Activated gamma-delta T cell (primary cell): Measurements from ENCODE around the gene SRP68.
A peak's percentile ranks its signal among the peaks of the same experiment; 100 is the strongest.

Experiments used
- DNase-seq: peaks from one replicate; lab custom pipeline; 2025; lab: John Stamatoyannopoulos, UW
- total RNA-seq, 2 donors: gene quantifications; one replicate each; lab custom pipeline; 2026; lab: John Stamatoyannopoulos, UW

Gene SRP68
- total RNA-seq = 39.1 to 40.8 reads per million in 2 donors

- DNase-seq = peak; percentile 70
Observed at GRCh38 chr17:76072148-76072858, at the start of gene SRP68. SRP68 (minus strand) TSS chr17:76072517; CDS start chr17:76072491, 26 bp downstream.

- no peak for DNase-seq
Observed at GRCh38 chr17:76121932-76122430, 49.7 kb upstream of the SRP68 start.

- no peak for DNase-seq
Observed at GRCh38 chr17:76120658-76121008, 48.3 kb upstream of the SRP68 start.

GRCh38 chr17:76119409-76120371 lies 47.4 kb upstream of the SRP68 start:
- no peak for DNase-seq

GRCh38 chr17:76115138-76115754 lies 42.9 kb upstream of the SRP68 start:
- no peak for DNase-seq

GRCh38 chr17:76111956-76112355 lies 39.6 kb upstream of the SRP68 start:
- DNase-seq = no peak

- no peak for DNase-seq
Observed at GRCh38 chr17:76107509-76107908, 35.2 kb upstream of the SRP68 start.

GRCh38 chr17:76106703-76107102 lies 34.4 kb upstream of the SRP68 start:
- no peak for DNase-seq

GRCh38 chr17:76104896-76105231 lies 32.5 kb upstream of the SRP68 start:
- no peak for DNase-seq

- DNase-seq = no peak
Observed at GRCh38 chr17:76104140-76104895, 32.0 kb upstream of the SRP68 start.

- DNase-seq = peak; percentile 85
Observed at GRCh38 chr17:76103274-76104139, 31.2 kb upstream of the SRP68 start, which contains the start of gene EXOC7. EXOC7 (minus strand) TSS chr17:76103787; CDS start chr17:76103692, 95 bp downstream.

- DNase-seq = no peak
Observed at GRCh38 chr17:76102944-76103273, 30.6 kb upstream of the SRP68 start.

- DNase-seq = no peak
Observed at GRCh38 chr17:76097716-76098295, 25.5 kb upstream of the SRP68 start.

- DNase-seq = no peak
Observed at GRCh38 chr17:76095943-76096342, 23.6 kb upstream of the SRP68 start.

- no peak for DNase-seq
Observed at GRCh38 chr17:76094046-76094445, 21.7 kb upstream of the SRP68 start.

GRCh38 chr17:76092526-76093413 lies 20.5 kb upstream of the SRP68 start:
- DNase-seq = no peak

GRCh38 chr17:76091526-76092286 lies 19.4 kb upstream of the SRP68 start:
- no peak for DNase-seq

GRCh38 chr17:76090517-76091129 lies 18.3 kb upstream of the SRP68 start:
- no peak for DNase-seq
